ENCODE results near the gene APC2. TPM values are rescaled to one million over a fixed set of nuclear protein-coding genes. Genes with fewer than 3 reads are reported as not detected.

The APC2 gene
- total RNA-seq, 1 experiment from 2014 or later: 11.9 TPM

- in situ Hi-C loops (cut with HindIII; ENCODE audit: low pct_unique_long_range_greater_than_20kb, low sequenced_read_pairs): no loop called here
- no peaks in the 10 kb centered on the region for H3K9me3 ChIP-seq (ENCODE audit: control insufficient read depth, insufficient read depth, low read depth, low read length)
- no peaks in the 10 kb centered on the region for H3K27me3 ChIP-seq (ENCODE audit: control insufficient read depth, insufficient read depth, low read length)
- H3K27ac ChIP-seq (ENCODE audit: low read length): no peak overlapping the region
- no TSS peak for BruUV-seq (replicated peaks)
- CTCF ChIA-PET: no interaction called here
- no peaks in the 10 kb centered on the region for H3K36me3 ChIP-seq (ENCODE audit: control insufficient read depth, insufficient read depth, low read length)
- no peak overlapping the region for H3K4me3 ChIP-seq (ENCODE audit: low read depth in 2 of 2, low read length in 2 of 2)
- H3K4me1 ChIP-seq (ENCODE audit: control insufficient read depth, insufficient read depth, low read length): no peaks in the 10 kb centered on the region; the same call in 1 of the 2 replicates
- DNase-seq (ENCODE audit: low read depth, low spot score): no peak
- intact Hi-C loops (cut with micrococcal nuclease; ENCODE audit: unreplicated experiment): no loop called here
- POLR2A ChIA-PET: interaction anchor here (0.6 kb wide), 1 partner anchor 15 kb away, joined by 6 read pairs; no protein-coding TSS in a partner anchor
- ATAC-seq: no peak
- TF ChIP-seq REST (IDR thresholded peaks at IDR 0.05; ENCODE audit: insufficient read depth in 1 of 2, low read depth in 2 of 2, low read length in 1 of 2): no peak
- no peak for TF ChIP-seq SIN3A (IDR thresholded peaks at IDR 0.05; ENCODE audit: borderline replicate concordance, insufficient read depth, low read depth, low read length)
- no peak for TF ChIP-seq TCF7L2 (IDR thresholded peaks at IDR 0.05; ENCODE audit: low read depth, low read length)
- no peak for TF ChIP-seq CTCF (IDR thresholded peaks at IDR 0.05)
- no peak for TF ChIP-seq POLR2AphosphoS5 (IDR thresholded peaks at IDR 0.05; ENCODE audit: low read depth, low read length)
These were observed 7.3 kb downstream of the APC2 start for GRCh38 chr19:1457031-1457739.

- no TSS peak for BruUV-seq (replicated peaks)
- no peak overlapping the region for H3K27ac ChIP-seq (ENCODE audit: low read length)
- H3K4me1 ChIP-seq (ENCODE audit: control insufficient read depth, insufficient read depth, low read length): no peaks in the 10 kb centered on the region; the same call in 1 of the 2 replicates
- POLR2A ChIA-PET: interaction anchor here (0.6 to 0.7 kb wide), 2 partner anchors 14 to 190 kb away, joined by 5 to 6 read pairs; no protein-coding TSS in a partner anchor
- in situ Hi-C loops (cut with HindIII; ENCODE audit: low pct_unique_long_range_greater_than_20kb, low sequenced_read_pairs): no loop called here
- no peak overlapping the region for H3K4me3 ChIP-seq (ENCODE audit: low read depth in 2 of 2, low read length in 2 of 2)
- DNase-seq (ENCODE audit: low read depth, low spot score) (no peak), ATAC-seq (no peak)
- intact Hi-C loops (cut with micrococcal nuclease; ENCODE audit: unreplicated experiment): no loop called here
- H3K36me3 ChIP-seq (ENCODE audit: control insufficient read depth, insufficient read depth, low read length): no peaks in the 10 kb centered on the region
- TF ChIP-seq CTCF (IDR thresholded peaks at IDR 0.05): no peak
- no peak for TF ChIP-seq TCF7L2 (IDR thresholded peaks at IDR 0.05; ENCODE audit: low read depth, low read length)
- no peak for TF ChIP-seq SIN3A (IDR thresholded peaks at IDR 0.05; ENCODE audit: borderline replicate concordance, insufficient read depth, low read depth, low read length)
- no peak for TF ChIP-seq REST (IDR thresholded peaks at IDR 0.05; ENCODE audit: insufficient read depth in 1 of 2, low read depth in 2 of 2, low read length in 1 of 2)
- 0 out of 2 replicates have a peak, but pooled peaks have one; percentile 42 for TF ChIP-seq POLR2AphosphoS5 (IDR thresholded peaks at IDR 0.05; ENCODE audit: low read depth, low read length)
- H3K9me3 ChIP-seq (ENCODE audit: control insufficient read depth, insufficient read depth, low read depth, low read length): no peaks in the 10 kb centered on the region
- no peaks in the 10 kb centered on the region for H3K27me3 ChIP-seq (ENCODE audit: control insufficient read depth, insufficient read depth, low read length)
- CTCF ChIA-PET: no interaction called here
These were observed 8.0 kb downstream of the APC2 start for GRCh38 chr19:1457892-1458291.

Measured in Panc1 (cell line).